Suprapubic skin (tissue), 3 donors: ENCODE results near the gene PNMA1.

Experiments
- CTCF ChIP-seq, 2 donors: fragments of 200-600 bp in 1 of 2; fragments of 450-650 bp in 1 of 2; sonication (generic) in 1 of 2; IDR thresholded peaks; one replicate each; pipeline ENCODE4 v1.5.1; 2016 to 2019; ENCODE audit warnings: antibody characterized with exemption in 2 of 2, mild to moderate bottlenecking in 1 of 2, moderate library complexity in 1 of 2
- EP300 ChIP-seq: sonication (generic); formaldehyde crosslinking; IDR thresholded peaks from one replicate; pipeline ENCODE4 v1.6.1; 2017; ENCODE audit warnings: antibody characterized with exemption
- POLR2A ChIP-seq, 2 donors: fragments of 450-650 bp; IDR thresholded peaks; one replicate each; pipeline ENCODE4 v1.6.1; 2017; ENCODE audit warnings: antibody characterized with exemption in 2 of 2, mild to moderate bottlenecking in 2 of 2, moderate library complexity in 2 of 2

- TF ChIP-seq CTCF (IDR thresholded peaks at IDR 0.05) (no peak), EP300 (no peak), POLR2A (IDR thresholded peaks at IDR 0.05) (no peak)
Observed at GRCh38 chr14:73751157-73751691, 37.0 kb upstream of the PNMA1 start.
